PC-3 (cell line): ENCODE results near the gene NAALADL1.

ENCODE experiments used
- EZH2 ChIP-seq: fragments of 300-600 bp; sonication (generic); IDR thresholded peaks from one replicate; pipeline ENCODE4 v1.6.1; 2017; ENCODE audit warnings: antibody characterized with exemption, mild to moderate bottlenecking, low read length; ENCODE audit not compliant: unreplicated experiment
- EZH2phosphoT487 ChIP-seq: fragments of 300-600 bp; sonication (generic); IDR thresholded peaks from 2 replicates; pipeline ENCODE4 v1.6.1; 2018; ENCODE audit warnings: mild to moderate bottlenecking, antibody characterized with exemption, low read length, borderline replicate concordance
- TF ChIP-seq, protein P1 (sequence below): fragments of 300-600 bp; sonication (generic); conservative IDR thresholded peaks from 2 replicates; pipeline ENCODE4 v1.5.1; 2017; ENCODE audit warnings: antibody characterized with exemption, low read depth, mild to moderate bottlenecking, low read length

DNA sequence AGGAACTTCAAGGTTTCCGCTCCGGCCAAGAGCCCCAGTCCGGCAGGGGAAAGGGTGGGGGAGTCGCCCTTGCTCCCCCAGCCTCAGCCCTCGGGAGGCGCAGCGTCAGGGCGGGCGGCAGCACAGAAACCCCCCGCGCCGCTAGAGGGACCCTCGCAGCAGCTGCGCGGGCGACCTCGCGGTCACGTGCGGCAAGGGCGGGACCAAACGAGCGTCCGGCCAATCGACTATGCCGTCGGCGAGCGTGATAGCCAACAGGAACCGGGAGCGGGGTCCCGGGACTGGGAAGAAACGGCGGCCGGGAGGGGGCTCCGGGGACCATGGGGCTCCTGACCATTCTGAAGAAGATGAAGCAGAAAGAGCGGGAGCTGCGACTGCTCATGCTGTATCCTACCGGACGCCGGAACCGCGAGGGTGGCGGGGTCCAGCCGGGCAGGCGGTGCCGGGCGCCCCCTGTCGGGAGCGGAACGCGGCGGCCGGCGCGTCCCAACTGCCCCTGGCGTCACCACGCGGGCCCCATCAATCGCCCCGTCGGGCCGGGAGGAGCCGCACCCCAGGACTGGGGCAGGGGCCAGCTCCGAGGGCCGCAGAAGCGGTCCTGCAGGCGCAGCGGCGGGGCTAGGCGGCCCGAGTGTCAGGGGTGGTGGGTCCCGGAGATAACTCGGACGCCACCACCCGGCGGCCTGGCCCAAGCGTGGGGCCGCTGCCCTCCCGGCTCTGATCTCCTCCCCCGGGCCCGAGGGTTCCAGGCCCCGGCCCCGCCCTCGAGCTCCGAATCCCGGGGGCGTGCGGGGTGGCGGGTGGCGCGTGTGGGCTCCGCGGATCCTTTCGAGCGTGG lies 44.2 kb downstream of the NAALADL1 start, which contains the start of gene ARL2:
- TF ChIP-seq, protein P1, sequence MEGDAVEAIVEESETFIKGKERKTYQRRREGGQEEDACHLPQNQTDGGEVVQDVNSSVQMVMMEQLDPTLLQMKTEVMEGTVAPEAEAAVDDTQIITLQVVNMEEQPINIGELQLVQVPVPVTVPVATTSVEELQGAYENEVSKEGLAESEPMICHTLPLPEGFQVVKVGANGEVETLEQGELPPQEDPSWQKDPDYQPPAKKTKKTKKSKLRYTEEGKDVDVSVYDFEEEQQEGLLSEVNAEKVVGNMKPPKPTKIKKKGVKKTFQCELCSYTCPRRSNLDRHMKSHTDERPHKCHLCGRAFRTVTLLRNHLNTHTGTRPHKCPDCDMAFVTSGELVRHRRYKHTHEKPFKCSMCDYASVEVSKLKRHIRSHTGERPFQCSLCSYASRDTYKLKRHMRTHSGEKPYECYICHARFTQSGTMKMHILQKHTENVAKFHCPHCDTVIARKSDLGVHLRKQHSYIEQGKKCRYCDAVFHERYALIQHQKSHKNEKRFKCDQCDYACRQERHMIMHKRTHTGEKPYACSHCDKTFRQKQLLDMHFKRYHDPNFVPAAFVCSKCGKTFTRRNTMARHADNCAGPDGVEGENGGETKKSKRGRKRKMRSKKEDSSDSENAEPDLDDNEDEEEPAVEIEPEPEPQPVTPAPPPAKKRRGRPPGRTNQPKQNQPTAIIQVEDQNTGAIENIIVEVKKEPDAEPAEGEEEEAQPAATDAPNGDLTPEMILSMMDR: peak; percentile 77
- no peak for TF ChIP-seq EZH2phosphoT487
- no peak for TF ChIP-seq EZH2
